Activated naive CD8-positive, alpha-beta T cell treated with anti-CD3 and anti-CD28 coated beads, Interleukin-2, amount 50 U/mL, for 24 hours (primary cell): ENCODE data around the gene BCR.

Experiments used
- ATAC-seq: fragments of 150-1000 bp; cut with Tn5 transposase; one replicate; pipeline ENCODE4 v1.10.0; 2021
- DNase-seq: peaks from one replicate; pipeline ENCODE4 v3.0.0; 2021
- H3K27ac Mint-ChIP-seq: one replicate; pipeline ENCODE4 v1.8.0; 2021; ENCODE audit warnings: mild to moderate bottlenecking, mixed read lengths
- H3K27me3 Mint-ChIP-seq: one replicate; pipeline ENCODE4 v1.8.0; 2021; ENCODE audit warnings: mixed read lengths
- H3K36me3 Mint-ChIP-seq: one replicate; pipeline ENCODE4 v1.8.0; 2021; ENCODE audit warnings: low read depth, mixed read lengths
- H3K4me1 Mint-ChIP-seq: one replicate; pipeline ENCODE4 v1.8.0; 2021; ENCODE audit warnings: mixed read lengths
- H3K4me3 Mint-ChIP-seq: one replicate; pipeline ENCODE4 v1.8.0; 2021; ENCODE audit warnings: mild to moderate bottlenecking, moderate library complexity, mixed read lengths
- H3K9me3 Mint-ChIP-seq: one replicate; pipeline ENCODE4 v1.8.0; 2021; ENCODE audit warnings: mixed read lengths

BCR gene

DNA sequence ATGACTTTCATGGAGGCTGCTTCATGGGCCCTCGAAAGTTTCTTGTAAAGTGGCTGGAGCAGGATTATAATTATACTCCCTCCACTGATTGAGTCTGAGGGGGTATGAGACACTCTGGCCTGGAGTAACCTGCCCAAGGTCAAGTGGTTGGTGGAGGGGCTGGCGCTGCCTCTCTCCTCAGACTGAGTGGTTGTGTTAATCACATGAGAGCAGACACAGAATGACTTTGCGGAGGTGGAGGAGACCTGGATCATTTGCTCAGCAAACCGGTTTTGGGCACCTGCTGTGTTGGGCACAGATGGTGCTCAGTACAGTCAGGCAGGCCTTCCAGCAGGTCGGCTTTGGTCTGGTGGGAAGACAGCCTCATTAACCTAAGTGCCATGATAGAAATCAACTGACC is 11.8 kb downstream of the BCR start:
- H3K9me3 Mint-ChIP-seq, result no peaks in the 10 kb centered on the region
- H3K27ac Mint-ChIP-seq, result no peak overlapping the region
- no peaks in the 10 kb centered on the region for H3K27me3 Mint-ChIP-seq
- no peak overlapping the region for H3K4me3 Mint-ChIP-seq
- H3K36me3 Mint-ChIP-seq, result peaks cover 9% of the 10 kb centered on the region
- no peak for ATAC-seq
- DNase-seq, result no peak
- H3K4me1 Mint-ChIP-seq, result peaks cover 19% of the 10 kb centered on the region

DNA sequence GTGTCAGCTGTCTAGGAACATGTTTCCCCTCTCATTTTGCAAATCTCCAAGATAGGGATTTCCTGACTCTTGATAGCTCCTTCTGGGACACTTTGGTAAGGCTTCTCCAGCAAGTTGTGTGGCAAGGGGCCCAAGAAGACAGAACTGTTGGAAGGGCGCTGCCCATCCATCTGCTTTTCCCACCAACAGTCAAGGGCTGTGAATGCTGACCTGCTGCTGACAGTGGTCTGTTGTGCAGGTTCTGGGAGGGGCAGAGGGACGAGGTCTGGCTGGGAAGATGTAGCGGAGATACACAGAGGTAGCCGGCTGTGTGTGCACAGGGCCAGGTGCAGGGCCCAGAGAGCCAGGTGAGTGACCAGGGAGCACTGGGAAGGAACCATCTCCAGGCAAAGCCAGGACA is 12.2 kb downstream of the BCR start:
- ATAC-seq (no peak), DNase-seq (no peak)
- H3K27ac Mint-ChIP-seq, result no peak overlapping the region
- H3K9me3 Mint-ChIP-seq, result no peaks in the 10 kb centered on the region
- H3K4me1 Mint-ChIP-seq, result peaks cover 15% of the 10 kb centered on the region
- no peaks in the 10 kb centered on the region for H3K27me3 Mint-ChIP-seq
- peaks cover 7% of the 10 kb centered on the region for H3K36me3 Mint-ChIP-seq
- no peak overlapping the region for H3K4me3 Mint-ChIP-seq

- DNase-seq (no peak), ATAC-seq (no peak)
- Mint-ChIP-seq H3K4me1 (peaks cover 10% of the 10 kb centered on the region), H3K9me3 (no peaks in the 10 kb centered on the region), H3K27ac (no peak overlapping the region), H3K4me3 (no peak overlapping the region), H3K36me3 (peaks cover 3% of the 10 kb centered on the region), H3K27me3 (no peaks in the 10 kb centered on the region)
Observed at GRCh38 chr22:23193196-23193827, 13.0 kb downstream of the BCR start.

DNA sequence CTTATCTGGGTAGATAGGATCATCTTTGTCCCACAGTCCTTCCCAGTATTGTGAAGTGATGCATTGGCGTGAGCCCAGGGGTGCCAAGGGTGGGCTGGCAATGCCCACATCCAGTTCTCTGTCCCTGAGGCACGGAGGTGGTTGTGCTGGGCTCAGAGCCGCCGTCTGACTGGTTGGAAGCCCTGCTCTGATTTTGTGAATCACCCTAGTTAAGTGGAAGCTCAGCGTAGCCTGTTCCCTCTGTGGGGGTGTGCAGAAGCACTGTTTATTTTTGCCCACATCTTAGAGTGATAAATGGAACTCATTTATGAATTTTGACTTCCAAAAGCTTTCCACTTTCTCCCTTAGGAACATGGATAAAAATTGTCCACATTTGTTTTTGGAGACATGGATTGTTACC is 13.6 kb downstream of the BCR start:
- Mint-ChIP-seq H3K27me3 (no peaks in the 10 kb centered on the region), H3K9me3 (no peaks in the 10 kb centered on the region), H3K27ac (no peak overlapping the region), H3K4me1 (peaks cover 12% of the 10 kb centered on the region), H3K36me3 (peaks cover 3% of the 10 kb centered on the region), H3K4me3 (no peak overlapping the region)
- no peak for ATAC-seq
- no peak for DNase-seq

- ATAC-seq, result no peak
- H3K27ac Mint-ChIP-seq, result no peak overlapping the region
- no peak for DNase-seq
- no peaks in the 10 kb centered on the region for H3K36me3 Mint-ChIP-seq
- no peaks in the 10 kb centered on the region for H3K9me3 Mint-ChIP-seq
- no peaks in the 10 kb centered on the region for H3K27me3 Mint-ChIP-seq
- peaks cover 19% of the 10 kb centered on the region for H3K4me1 Mint-ChIP-seq
- H3K4me3 Mint-ChIP-seq, result no peak overlapping the region
Observed at GRCh38 chr22:23196165-23196564, 15.9 kb downstream of the BCR start.

DNA sequence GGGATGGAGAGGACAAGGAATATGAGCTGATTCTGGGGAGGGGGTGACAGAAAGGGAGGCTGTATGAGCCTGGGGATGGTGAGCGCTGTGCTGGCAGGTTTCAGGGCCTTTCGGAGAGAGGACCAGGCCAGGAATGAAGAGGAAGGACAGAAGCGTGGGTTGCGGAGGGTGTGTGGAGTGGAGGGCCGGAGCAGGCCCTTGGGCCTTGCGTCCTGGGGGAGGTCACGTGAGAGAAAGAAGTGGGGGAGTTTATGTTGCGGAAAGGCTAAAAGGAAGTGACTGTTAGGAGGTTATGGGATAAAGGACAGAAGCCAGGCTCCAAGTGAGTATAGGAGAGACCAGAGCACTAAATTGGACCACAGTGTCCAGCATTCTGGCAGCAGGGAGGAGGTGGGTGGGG is 17.5 kb downstream of the BCR start:
- H3K27me3 Mint-ChIP-seq, result no peaks in the 10 kb centered on the region
- H3K36me3 Mint-ChIP-seq, result no peaks in the 10 kb centered on the region
- peaks cover 22% of the 10 kb centered on the region for H3K4me1 Mint-ChIP-seq
- H3K4me3 Mint-ChIP-seq, result no peak overlapping the region
- DNase-seq (no peak), ATAC-seq (no peak)
- H3K9me3 Mint-ChIP-seq, result no peaks in the 10 kb centered on the region
- no peak overlapping the region for H3K27ac Mint-ChIP-seq

DNA sequence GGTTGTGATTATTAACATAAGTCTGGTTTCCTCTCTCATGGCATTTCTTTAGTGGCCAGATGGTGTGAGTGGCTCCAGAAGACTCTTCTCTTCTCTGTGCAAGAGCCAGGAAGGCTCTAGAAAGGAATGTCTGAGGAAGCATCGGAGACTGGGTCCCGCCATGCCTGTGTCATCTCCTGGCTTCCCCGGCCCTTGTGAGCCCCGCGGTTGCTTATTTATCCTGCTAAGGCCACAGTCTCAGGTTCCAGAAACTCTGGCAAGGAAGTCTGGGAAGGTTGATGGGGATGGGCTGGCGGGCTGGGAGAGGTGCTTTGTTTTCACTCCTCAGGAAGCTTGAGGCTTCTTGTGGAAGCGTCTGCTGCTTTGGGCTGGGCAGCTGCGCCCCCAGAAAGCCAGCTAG is 18.9 kb downstream of the BCR start:
- DNase-seq (no peak), ATAC-seq (no peak)
- peaks cover 22% of the 10 kb centered on the region for H3K4me1 Mint-ChIP-seq

GRCh38 chr22:23200898-23201297 is 20.6 kb downstream of the BCR start:
- Mint-ChIP-seq H3K27me3 (no peaks in the 10 kb centered on the region), H3K36me3 (no peaks in the 10 kb centered on the region), H3K4me1 (peaks cover 24% of the 10 kb centered on the region), H3K4me3 (no peak overlapping the region), H3K9me3 (no peaks in the 10 kb centered on the region), H3K27ac (no peak overlapping the region)
- ATAC-seq (no peak), DNase-seq (no peak)

More for the DNA sequence above, 18.9 kb downstream of the BCR start:
- Mint-ChIP-seq H3K27ac (no peak overlapping the region), H3K4me3 (no peak overlapping the region), H3K27me3 (no peaks in the 10 kb centered on the region), H3K36me3 (no peaks in the 10 kb centered on the region), H3K9me3 (no peaks in the 10 kb centered on the region)

GRCh38 chr22:23202812-23203451 is 22.6 kb downstream of the BCR start:
- Mint-ChIP-seq H3K4me1 (peaks cover 24% of the 10 kb centered on the region), H3K4me3 (no peak overlapping the region), H3K9me3 (no peaks in the 10 kb centered on the region), H3K27me3 (no peaks in the 10 kb centered on the region), H3K27ac (no peak overlapping the region), H3K36me3 (peaks cover 6% of the 10 kb centered on the region)
- DNase-seq, result no peak
- ATAC-seq, result no peak

DNA sequence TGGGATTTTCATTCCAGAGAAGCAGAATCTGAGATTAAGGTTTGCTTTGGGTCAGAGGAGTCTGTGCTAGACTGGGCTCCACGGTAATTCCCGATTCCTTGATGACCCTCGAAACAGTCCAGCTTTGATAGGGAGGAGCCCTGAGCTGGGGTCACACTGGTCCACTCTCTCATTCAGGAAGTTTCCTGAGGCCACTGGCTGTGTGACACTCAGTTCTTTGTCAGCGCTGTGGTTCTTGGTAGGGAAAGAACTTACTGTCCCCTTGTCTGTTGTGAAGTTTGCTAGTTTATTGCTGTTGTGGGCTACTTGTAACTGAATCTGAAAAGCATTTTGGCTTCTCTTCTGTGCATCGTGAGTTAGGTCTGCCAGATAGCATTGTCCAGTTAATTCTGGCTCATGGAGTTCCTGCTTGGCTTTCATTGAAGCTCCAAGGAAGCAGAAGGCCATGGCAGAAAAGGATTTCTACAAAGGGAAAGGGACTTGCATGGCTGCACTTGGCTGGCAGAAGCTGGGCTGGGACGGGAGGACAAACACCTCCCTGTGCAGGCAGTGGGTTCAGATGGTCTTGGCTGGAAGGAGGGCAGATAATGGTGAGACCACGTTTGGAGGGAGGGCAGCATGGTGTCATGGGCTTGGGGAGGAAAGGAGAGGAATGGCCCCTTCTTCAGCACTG is 23.3 kb downstream of the BCR start:
- no peak for DNase-seq
- H3K27me3 Mint-ChIP-seq, result no peaks in the 10 kb centered on the region
- no peaks in the 10 kb centered on the region for H3K9me3 Mint-ChIP-seq
- H3K4me3 Mint-ChIP-seq, result no peak overlapping the region
- H3K27ac Mint-ChIP-seq, result no peak overlapping the region
- ATAC-seq, result no peak
- peaks cover 6% of the 10 kb centered on the region for H3K36me3 Mint-ChIP-seq
- peaks cover 24% of the 10 kb centered on the region for H3K4me1 Mint-ChIP-seq

GRCh38 chr22:23204125-23204488 is 23.8 kb downstream of the BCR start:
- Mint-ChIP-seq H3K4me1 (peaks cover 21% of the 10 kb centered on the region), H3K36me3 (peaks cover 6% of the 10 kb centered on the region), H3K27ac (no peak overlapping the region), H3K4me3 (no peak overlapping the region), H3K9me3 (no peaks in the 10 kb centered on the region), H3K27me3 (no peaks in the 10 kb centered on the region)
- DNase-seq, result no peak
- no peak for ATAC-seq

DNA sequence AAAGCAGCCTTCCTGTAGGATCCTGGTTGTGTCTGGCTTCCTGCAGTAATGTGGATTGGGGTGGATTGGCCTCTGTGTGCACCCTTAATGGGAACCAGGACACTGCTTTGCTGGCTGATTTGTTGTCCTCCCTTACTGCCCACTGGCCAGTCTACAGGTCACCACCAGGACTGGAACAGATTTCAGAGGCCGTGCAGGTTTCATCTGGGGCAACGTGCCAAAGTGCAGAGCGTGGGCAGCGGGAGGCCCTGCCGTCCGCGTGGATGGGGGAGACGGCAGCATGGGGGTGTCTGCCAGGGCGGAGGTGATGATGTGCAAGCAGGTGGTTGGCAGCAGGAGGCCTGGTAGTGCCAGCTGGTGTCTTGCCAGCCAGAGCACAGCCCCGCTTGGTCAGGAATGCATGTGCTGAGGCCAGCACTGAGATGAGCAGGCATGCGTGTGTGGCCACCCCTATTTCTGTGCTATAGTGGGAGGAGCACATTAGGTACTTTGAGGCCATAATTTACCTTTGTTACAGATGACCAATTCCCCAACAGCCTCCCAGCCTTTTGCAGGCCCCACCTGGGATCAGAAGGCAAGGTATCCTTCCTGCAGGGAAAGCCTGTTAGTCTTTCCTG is 24.3 kb downstream of the BCR start:
- no peaks in the 10 kb centered on the region for H3K27me3 Mint-ChIP-seq
- peaks cover 16% of the 10 kb centered on the region for H3K4me1 Mint-ChIP-seq
- H3K36me3 Mint-ChIP-seq, result peaks cover 6% of the 10 kb centered on the region
- no peaks in the 10 kb centered on the region for H3K9me3 Mint-ChIP-seq
- DNase-seq, result no peak
- no peak overlapping the region for H3K4me3 Mint-ChIP-seq
- no peak for ATAC-seq
- no peak overlapping the region for H3K27ac Mint-ChIP-seq

- no peak overlapping the region for H3K27ac Mint-ChIP-seq
Observed at GRCh38 chr22:23205339-23206049, 25.2 kb downstream of the BCR start.

GRCh38 chr22:23206915-23207314 is 26.6 kb downstream of the BCR start:
- Mint-ChIP-seq H3K9me3 (no peaks in the 10 kb centered on the region), H3K36me3 (peaks cover 6% of the 10 kb centered on the region), H3K4me3 (no peak overlapping the region), H3K4me1 (peaks cover 22% of the 10 kb centered on the region), H3K27ac (no peak overlapping the region), H3K27me3 (no peaks in the 10 kb centered on the region)
- no peak for DNase-seq
- ATAC-seq, result no peak

More at GRCh38 chr22:23205339-23206049, 25.2 kb downstream of the BCR start:
- H3K36me3 Mint-ChIP-seq, result peaks cover 6% of the 10 kb centered on the region
- DNase-seq, result no peak
- ATAC-seq, result no peak
- peaks cover 20% of the 10 kb centered on the region for H3K4me1 Mint-ChIP-seq
- H3K9me3 Mint-ChIP-seq, result no peaks in the 10 kb centered on the region
- H3K4me3 Mint-ChIP-seq, result no peak overlapping the region
- no peaks in the 10 kb centered on the region for H3K27me3 Mint-ChIP-seq
